Purkinje cell (primary cell): ENCODE data around the gene P2RX5. TPM values are rescaled to one million over a fixed set of nuclear protein-coding genes. Genes with fewer than 3 reads are reported as not detected.

Experiments
- polyA plus RNA-seq: library from polyadenylated mRNA; unstranded; fragments of >200 nt; fragmentation: Nextera tagmentation; gene quantifications from 2 replicates; pipeline ENCODE4 v1.2.1, GENCODE V29; 2014

P2RX5 gene
- 36.8 and 43.3 TPM in 2 replicates for polyA plus RNA-seq

GRCh38 chr17:3695723-3696411 lies at the start of gene P2RX5:
P2RX5 (minus strand) TSS chr17:3696155; CDS start chr17:3696005, 150 bp downstream.

GRCh38 chr17:3723556-3724377 lies 27.8 kb upstream of the P2RX5 start, which contains the start of gene HASPIN:
HASPIN (plus strand) TSS chr17:3723903; CDS start chr17:3723936, 33 bp downstream.

DNA sequence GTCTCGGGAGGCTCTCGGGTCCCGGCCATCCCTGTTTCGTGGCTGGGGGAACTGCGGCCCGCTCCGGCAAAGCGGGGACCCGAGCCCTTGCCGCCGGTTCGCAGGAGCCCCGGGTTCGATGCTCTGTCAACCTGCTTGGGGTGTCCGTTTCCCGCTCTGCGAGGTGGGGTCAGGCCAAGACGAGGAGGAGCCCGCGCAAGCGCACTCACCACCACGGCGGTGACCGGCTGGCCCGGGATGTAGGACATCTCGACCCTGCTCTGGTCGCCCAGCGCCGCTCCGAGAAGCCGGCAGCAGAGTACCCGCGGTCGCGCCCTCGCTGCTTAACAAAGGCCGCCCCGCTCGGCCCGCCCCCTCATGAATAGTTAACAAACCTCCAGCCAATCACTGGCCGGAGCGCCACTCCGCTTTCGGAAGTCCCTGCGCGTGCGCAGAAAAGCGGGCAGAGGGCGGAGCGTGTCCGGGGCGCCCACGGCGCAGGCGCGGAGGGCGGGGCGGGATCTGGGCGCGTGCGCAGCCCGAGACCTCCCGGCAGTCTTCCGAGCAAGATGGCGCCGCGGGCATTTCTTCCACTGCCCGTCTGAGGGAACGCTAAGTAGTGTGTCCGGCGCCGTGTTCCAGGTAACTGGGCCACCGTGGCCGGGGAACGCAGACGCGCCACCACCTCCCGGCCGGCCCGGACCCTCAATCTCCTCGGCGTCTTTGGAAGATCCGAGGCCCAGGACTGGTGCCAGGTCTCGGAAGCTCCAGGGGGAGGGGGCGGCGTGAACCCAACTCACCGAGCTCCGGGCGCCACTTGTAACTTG lies 27.5 kb downstream of the P2RX5 start, which contains the start of the genes EMC6 and TAX1BP3:
TSS of gene EMC6 (plus strand) at position 534 of the 806 bp plus-strand sequence. CDS start 335 bp downstream, outside the sequence.
TSS of gene TAX1BP3 (minus strand) at position 300 of the 806 bp plus-strand sequence. CDS start at position 248, 52 bp downstream.

DNA sequence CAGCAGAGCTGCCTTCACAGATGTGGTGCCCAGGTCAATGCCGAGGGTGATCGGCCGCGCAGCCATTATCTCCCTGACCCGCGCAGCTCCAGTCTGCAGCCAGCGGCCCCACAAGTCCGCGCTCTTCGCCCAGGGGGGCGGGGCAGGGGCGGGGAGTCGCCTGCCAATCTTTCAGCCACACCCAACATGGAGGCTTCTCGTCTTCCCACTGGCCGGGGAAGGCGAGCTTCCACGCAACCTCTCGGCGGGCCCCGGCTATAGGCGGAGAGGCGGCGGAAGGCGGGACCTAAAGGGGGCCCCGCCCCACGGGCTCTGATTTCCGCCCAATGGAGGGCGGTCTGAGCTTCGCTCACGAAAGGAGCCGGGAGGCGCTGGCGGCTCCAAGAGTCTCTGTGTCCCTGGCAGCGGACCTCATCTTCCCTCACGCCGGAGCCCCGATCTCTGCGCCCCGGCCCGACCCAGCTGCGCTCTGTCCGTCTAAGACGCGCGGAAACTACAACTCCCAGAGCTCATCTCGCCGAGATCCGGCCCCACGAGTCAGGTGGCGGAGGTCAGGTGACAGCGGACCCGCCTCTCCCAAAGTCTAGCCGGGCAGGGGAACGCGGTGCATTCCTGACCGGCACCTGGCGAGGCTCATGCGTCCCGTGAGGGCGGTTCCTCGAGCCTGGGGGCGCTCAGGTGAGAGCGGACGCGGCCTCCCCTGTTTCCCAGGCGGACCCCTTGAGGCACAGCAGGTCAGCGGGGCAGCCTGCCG lies 59.6 kb downstream of the P2RX5 start, which contains the start of the genes CTNS and SHPK:
TSS of gene CTNS (plus strand) at position 607 of the 754 bp plus-strand sequence. CDS start 3,447 bp downstream, outside the sequence.
TSS of gene SHPK (minus strand) at position 97 of the 754 bp plus-strand sequence. CDS start at position 66, 31 bp downstream.

Other genes with a start within 250 kb of the P2RX5 start
- gene SPATA22, start 224.3 kb downstream of the P2RX5 start, polyA plus RNA-seq: not detected in 2 replicates
- 4.4 and 9.6 TPM in 2 replicates for gene ASPA, start 220.2 kb downstream of the P2RX5 start, polyA plus RNA-seq
- 0.07 and 0.59 TPM in 2 replicates for gene TRPV3, start 138.3 kb downstream of the P2RX5 start, polyA plus RNA-seq
- 0.39 and 0.71 TPM in 2 replicates for gene TRPV1, start 86.7 kb downstream of the P2RX5 start, polyA plus RNA-seq
- 0.98 and 1.1 TPM in 2 replicates for gene SHPK, start 59.9 kb downstream of the P2RX5 start, polyA plus RNA-seq
- 3.0 TPM in 1 of 2 replicates, not detected in the other for gene CTNS, start 59.4 kb downstream of the P2RX5 start, polyA plus RNA-seq
- gene TAX1BP3, start 27.6 kb downstream of the P2RX5 start, polyA plus RNA-seq: 1.3 and 6.0 TPM in 2 replicates
- 34.0 and 53.0 TPM in 2 replicates for gene EMC6, start 27.3 kb downstream of the P2RX5 start, polyA plus RNA-seq
- not detected in 2 replicates for gene HASPIN, start 27.7 kb upstream of the P2RX5 start, polyA plus RNA-seq
- 315 and 374 TPM in 2 replicates for gene ITGAE, start 105.0 kb upstream of the P2RX5 start, polyA plus RNA-seq
- 6.3 and 8.6 TPM in 2 replicates for gene NCBP3, start 150.1 kb upstream of the P2RX5 start, polyA plus RNA-seq
- gene CAMKK1, start 196.9 kb upstream of the P2RX5 start, polyA plus RNA-seq: 1.1 and 6.9 TPM in 2 replicates
- not detected in 2 replicates for gene P2RX1, start 220.3 kb upstream of the P2RX5 start, polyA plus RNA-seq